Activated T-cell treated with anti-CD3 and anti-CD28 coated beads for 48 hours (primary cell): ENCODE measurements around the gene AJAP1.
"Not testable (repeated sequence)": the region's sequence is repeated elsewhere in the genome, so short reads cannot be mapped to it uniquely, and the experiment has no call there.

Experiments
- DNase-seq: peaks from one replicate; pipeline ENCODE4 v3.0.0-alpha.2; 2020; ENCODE audit warnings: low read depth

The AJAP1 gene

GRCh38 chr1:4657960-4658541, 3.6 kb downstream of the AJAP1 start:
- no peak for DNase-seq

- no peak for DNase-seq
These were observed 4.5 kb downstream of the AJAP1 start for GRCh38 chr1:4658643-4659628.

GRCh38 chr1:4660917-4661594, 6.6 kb downstream of the AJAP1 start:
- no peak for DNase-seq

- DNase-seq, result no peak
These were observed 7.1 kb downstream of the AJAP1 start for GRCh38 chr1:4661595-4661917.

- no peak for DNase-seq
These were observed 7.8 kb downstream of the AJAP1 start for GRCh38 chr1:4662168-4662567.

- no peak for DNase-seq
These were observed 8.3 kb downstream of the AJAP1 start for GRCh38 chr1:4662723-4663122.

- no peak for DNase-seq
These were observed 9.7 kb downstream of the AJAP1 start for GRCh38 chr1:4664095-4664494.

- no peak for DNase-seq
These were observed 10.2 kb downstream of the AJAP1 start for GRCh38 chr1:4664606-4665005.

GRCh38 chr1:4665456-4665855, 11.0 kb downstream of the AJAP1 start:
- DNase-seq, result no peak

GRCh38 chr1:4666683-4667082, 12.3 kb downstream of the AJAP1 start:
- not testable (repeated sequence) for DNase-seq

- DNase-seq, result no peak
These were observed 14.6 kb downstream of the AJAP1 start for GRCh38 chr1:4668743-4669700.

GRCh38 chr1:4670265-4670664, 15.9 kb downstream of the AJAP1 start:
- DNase-seq, result no peak

- DNase-seq, result no peak
These were observed 17.4 kb downstream of the AJAP1 start for GRCh38 chr1:4671828-4672227.

- DNase-seq, result no peak
These were observed 19.1 kb downstream of the AJAP1 start for GRCh38 chr1:4673494-4673893.

- DNase-seq, result no peak
These were observed 19.7 kb downstream of the AJAP1 start for GRCh38 chr1:4674117-4674516.

GRCh38 chr1:4674676-4675075, 20.3 kb downstream of the AJAP1 start:
- DNase-seq, result no peak

- no peak for DNase-seq
These were observed 21.2 kb downstream of the AJAP1 start for GRCh38 chr1:4675454-4676186.

GRCh38 chr1:4676253-4676652, 21.8 kb downstream of the AJAP1 start:
- DNase-seq, result no peak

- no peak for DNase-seq
These were observed 23.2 kb downstream of the AJAP1 start for GRCh38 chr1:4677608-4678007.

- DNase-seq, result no peak
These were observed 23.8 kb downstream of the AJAP1 start for GRCh38 chr1:4678066-4678717.

GRCh38 chr1:4681026-4681425, 26.6 kb downstream of the AJAP1 start:
- DNase-seq, result no peak
